Measurements from ENCODE around the gene NGDN.

GRCh38 chr14:23452237-23452636 is 17.3 kb upstream of the NGDN start:
- TF ChIP-seq CTCF (IDR thresholded peaks at IDR 0.05; ENCODE audit: insufficient read depth, low read length): no peak
- TF ChIP-seq POLR2AphosphoS5 (IDR thresholded peaks at IDR 0.05; ENCODE audit: low read depth): no peak
- TF ChIP-seq, protein P1, sequence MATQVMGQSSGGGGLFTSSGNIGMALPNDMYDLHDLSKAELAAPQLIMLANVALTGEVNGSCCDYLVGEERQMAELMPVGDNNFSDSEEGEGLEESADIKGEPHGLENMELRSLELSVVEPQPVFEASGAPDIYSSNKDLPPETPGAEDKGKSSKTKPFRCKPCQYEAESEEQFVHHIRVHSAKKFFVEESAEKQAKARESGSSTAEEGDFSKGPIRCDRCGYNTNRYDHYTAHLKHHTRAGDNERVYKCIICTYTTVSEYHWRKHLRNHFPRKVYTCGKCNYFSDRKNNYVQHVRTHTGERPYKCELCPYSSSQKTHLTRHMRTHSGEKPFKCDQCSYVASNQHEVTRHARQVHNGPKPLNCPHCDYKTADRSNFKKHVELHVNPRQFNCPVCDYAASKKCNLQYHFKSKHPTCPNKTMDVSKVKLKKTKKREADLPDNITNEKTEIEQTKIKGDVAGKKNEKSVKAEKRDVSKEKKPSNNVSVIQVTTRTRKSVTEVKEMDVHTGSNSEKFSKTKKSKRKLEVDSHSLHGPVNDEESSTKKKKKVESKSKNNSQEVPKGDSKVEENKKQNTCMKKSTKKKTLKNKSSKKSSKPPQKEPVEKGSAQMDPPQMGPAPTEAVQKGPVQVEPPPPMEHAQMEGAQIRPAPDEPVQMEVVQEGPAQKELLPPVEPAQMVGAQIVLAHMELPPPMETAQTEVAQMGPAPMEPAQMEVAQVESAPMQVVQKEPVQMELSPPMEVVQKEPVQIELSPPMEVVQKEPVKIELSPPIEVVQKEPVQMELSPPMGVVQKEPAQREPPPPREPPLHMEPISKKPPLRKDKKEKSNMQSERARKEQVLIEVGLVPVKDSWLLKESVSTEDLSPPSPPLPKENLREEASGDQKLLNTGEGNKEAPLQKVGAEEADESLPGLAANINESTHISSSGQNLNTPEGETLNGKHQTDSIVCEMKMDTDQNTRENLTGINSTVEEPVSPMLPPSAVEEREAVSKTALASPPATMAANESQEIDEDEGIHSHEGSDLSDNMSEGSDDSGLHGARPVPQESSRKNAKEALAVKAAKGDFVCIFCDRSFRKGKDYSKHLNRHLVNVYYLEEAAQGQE (IDR thresholded peaks at IDR 0.05; ENCODE audit: insufficient replicate concordance, low read depth): no peak
- TF ChIP-seq GABPA (IDR thresholded peaks at IDR 0.05; ENCODE audit: low read depth): no peak

Measured in HL-60 (cell line).